GM21515 (cell line): ENCODE measurements around the gene PGBD1.

Experiments used
- ATAC-seq: cut with Tn5 transposase; IDR thresholded peaks from one replicate; pipeline ENCODE4 v1.9.1; 2021; ENCODE audit not compliant: unreplicated experiment

Gene PGBD1

GRCh38 chr6:28281288-28282064 lies at the start of gene PGBD1:
Gene PGBD1 (plus strand): TSS chr6:28281572. CDS start chr6:28283814, 2,242 bp downstream.
- ATAC-seq = peak; percentile 82

GRCh38 chr6:28232785-28233184 lies 48.6 kb upstream of the PGBD1 start:
- no peak for ATAC-seq

- ATAC-seq = no peak
Observed at GRCh38 chr6:28235912-28236452, 45.4 kb upstream of the PGBD1 start.

- peak; percentile 55 for ATAC-seq
Observed at GRCh38 chr6:28239636-28240035, 41.7 kb upstream of the PGBD1 start.

GRCh38 chr6:28240471-28240870 lies 40.9 kb upstream of the PGBD1 start:
- no peak for ATAC-seq

- ATAC-seq = no peak
Observed at GRCh38 chr6:28243946-28244345, 37.4 kb upstream of the PGBD1 start.

- no peak for ATAC-seq
Observed at GRCh38 chr6:28245206-28245941, 36.0 kb upstream of the PGBD1 start.

- no peak for ATAC-seq
Observed at GRCh38 chr6:28248916-28249315, 32.5 kb upstream of the PGBD1 start.

GRCh38 chr6:28250747-28251146 lies 30.6 kb upstream of the PGBD1 start:
- no peak for ATAC-seq

- ATAC-seq = peak; percentile 34
Observed at GRCh38 chr6:28251661-28252008, 29.7 kb upstream of the PGBD1 start.

- ATAC-seq = peak; percentile 80
Observed at GRCh38 chr6:28252009-28252975, 29.1 kb upstream of the PGBD1 start, which contains the start of gene ZKSCAN4. Gene ZKSCAN4 (minus strand): TSS chr6:28252269. CDS start chr6:28251980, 289 bp downstream.

- no peak for ATAC-seq
Observed at GRCh38 chr6:28254121-28254519, 27.3 kb upstream of the PGBD1 start.

GRCh38 chr6:28257042-28257441 lies 24.3 kb upstream of the PGBD1 start:
- no peak for ATAC-seq

- no peak for ATAC-seq
Observed at GRCh38 chr6:28258877-28259777, 22.2 kb upstream of the PGBD1 start, which contains the start of gene NKAPL. Gene NKAPL (plus strand): TSS chr6:28259297. CDS start chr6:28259372, 75 bp downstream.

GRCh38 chr6:28263922-28264321 lies 17.4 kb upstream of the PGBD1 start:
- no peak for ATAC-seq

- no peak for ATAC-seq
Observed at GRCh38 chr6:28264834-28265401, 16.5 kb upstream of the PGBD1 start.

- no peak for ATAC-seq
Observed at GRCh38 chr6:28266563-28266961, 14.8 kb upstream of the PGBD1 start.

- ATAC-seq = peak; percentile 94
Observed at GRCh38 chr6:28266962-28267694, 14.2 kb upstream of the PGBD1 start, which contains the start of gene ZSCAN26. Gene ZSCAN26 (plus strand): TSS chr6:28267143. CDS start chr6:28271920, 4,777 bp downstream.

- ATAC-seq = no peak
Observed at GRCh38 chr6:28267695-28268059, 13.7 kb upstream of the PGBD1 start.
